Bone marrow (tissue), 2 donors: ENCODE measurements around the gene ZNF132.
"Not testable (repeated sequence)": the region's sequence is repeated elsewhere in the genome, so short reads cannot be mapped to it uniquely, and the experiment has no call there.

Experiments used
- DNase-seq, 2 donors: peaks; one replicate each; lab custom pipeline; 2025; lab: John Stamatoyannopoulos, UW

ZNF132 gene

DNA sequence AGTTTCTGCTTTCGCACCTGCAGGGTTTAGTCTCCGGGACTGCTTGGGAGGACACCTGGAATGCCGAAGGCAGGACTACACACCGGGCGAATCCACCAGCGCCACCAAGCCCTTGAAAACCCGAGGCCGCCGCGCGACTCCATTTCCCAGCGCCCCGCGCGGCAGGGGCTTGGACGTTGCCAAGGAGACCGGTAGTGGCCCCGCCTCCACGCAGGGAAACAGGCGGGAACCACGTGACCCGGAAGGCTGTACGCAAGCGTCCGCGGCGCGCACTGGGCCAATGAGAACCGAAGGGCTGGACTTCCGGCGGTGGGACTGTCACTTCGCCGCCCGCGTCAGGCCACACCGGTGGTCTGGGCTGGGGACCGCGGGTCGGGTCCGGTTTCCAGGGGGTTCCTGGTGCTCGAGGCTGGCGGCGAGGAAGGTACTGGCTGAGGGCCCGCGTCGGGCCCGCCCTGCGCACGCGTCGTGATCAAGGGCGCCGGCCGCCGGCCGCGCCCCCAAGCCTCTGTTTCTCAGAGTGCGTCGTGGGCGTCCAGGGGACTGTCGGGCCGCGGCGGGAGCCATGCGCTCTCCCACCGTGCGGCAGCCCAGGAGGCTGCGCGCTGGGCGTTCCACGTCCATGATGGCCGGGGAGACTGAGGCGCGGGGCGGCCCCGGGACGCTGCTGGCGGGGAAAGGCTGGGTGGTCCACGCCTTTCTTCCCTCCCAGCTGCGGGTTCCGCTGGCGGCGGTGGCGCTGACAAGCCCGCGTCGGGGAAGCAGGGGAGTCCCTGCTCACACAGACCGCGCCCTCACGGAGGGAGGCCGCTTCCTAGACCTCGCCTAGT, 27.0 kb upstream of the ZNF132 start, which contains the start of gene ZNF324:
Gene ZNF324 (plus strand): TSS at position 321 of the 830 bp plus-strand sequence. CDS start 2,106 bp downstream, outside the sequence.
- DNase-seq, result peak; percentile 86 to 92

- no peak for DNase-seq
Measured at GRCh38 chr19:58466089-58466759, 26.3 kb upstream of the ZNF132 start.

- no peak for DNase-seq
Measured at GRCh38 chr19:58460039-58460438, 20.1 kb upstream of the ZNF132 start.

GRCh38 chr19:58456111-58456510, 16.2 kb upstream of the ZNF132 start:
- no peak for DNase-seq

GRCh38 chr19:58455306-58455705, 15.4 kb upstream of the ZNF132 start:
- no peak for DNase-seq

DNA sequence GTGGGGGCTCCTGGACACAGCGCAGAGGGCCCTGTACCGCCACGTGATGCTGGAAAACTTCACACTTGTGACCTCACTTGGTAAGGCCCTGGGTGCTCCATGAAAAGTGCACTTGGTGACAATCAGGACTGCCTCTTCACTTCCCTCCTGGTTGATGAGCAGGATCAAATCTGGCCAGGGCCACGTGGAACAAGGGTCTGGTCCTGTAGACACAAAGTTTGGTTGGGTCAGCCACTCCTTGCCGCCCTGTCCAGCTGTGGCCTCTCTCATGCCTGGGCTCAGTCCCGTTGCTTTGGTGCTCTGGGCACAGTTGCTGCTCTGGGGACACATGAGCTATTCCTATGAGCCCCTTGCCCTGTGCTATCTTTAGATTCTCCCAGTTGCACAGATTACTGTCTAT, 13.8 kb upstream of the ZNF132 start:
- no peak for DNase-seq

DNA sequence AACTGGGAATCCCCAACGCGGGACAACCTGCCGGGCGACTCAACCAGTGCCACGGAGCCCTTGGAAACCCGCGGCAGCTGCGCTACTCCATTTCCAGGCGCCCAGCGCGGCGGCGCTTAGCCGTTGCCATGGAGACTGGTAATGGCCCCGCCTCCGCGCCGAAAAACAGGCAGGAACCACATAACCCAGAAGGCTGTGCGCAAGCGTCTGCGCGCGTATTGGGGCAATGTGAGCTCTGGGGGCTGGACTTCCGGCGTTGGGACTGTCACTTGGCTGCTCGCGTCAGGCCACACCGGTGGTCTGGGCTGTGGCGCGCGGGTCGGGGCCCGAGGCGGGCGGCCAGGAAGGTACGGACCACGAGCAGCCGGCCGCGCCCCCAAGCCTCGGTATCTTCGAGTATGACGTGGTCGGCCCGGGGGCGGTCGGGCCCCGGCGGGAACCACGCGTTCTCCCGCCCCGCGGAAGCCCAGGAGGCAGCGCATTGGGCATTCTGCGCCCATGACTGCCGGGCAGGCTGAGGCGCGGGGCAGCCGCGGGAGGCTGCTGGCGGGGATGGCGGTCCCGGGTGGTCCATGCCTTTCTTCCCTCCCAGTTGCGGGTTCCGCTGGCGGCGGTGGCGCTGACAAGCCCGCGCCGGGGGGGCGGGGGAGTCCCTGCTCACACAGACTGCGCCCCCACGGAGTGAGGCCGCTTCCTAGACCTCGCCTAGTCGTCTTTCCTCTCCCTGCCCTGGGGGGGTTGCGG, 11.6 kb upstream of the ZNF132 start, which contains the start of gene ZNF324B:
Gene ZNF324B (plus strand): TSS at position 265 of the 744 bp plus-strand sequence. CDS start 2,080 bp downstream, outside the sequence.
- peak; percentile 84 to 90 for DNase-seq

GRCh38 chr19:58450856-58451357, 11.0 kb upstream of the ZNF132 start:
- DNase-seq, result no peak

DNA sequence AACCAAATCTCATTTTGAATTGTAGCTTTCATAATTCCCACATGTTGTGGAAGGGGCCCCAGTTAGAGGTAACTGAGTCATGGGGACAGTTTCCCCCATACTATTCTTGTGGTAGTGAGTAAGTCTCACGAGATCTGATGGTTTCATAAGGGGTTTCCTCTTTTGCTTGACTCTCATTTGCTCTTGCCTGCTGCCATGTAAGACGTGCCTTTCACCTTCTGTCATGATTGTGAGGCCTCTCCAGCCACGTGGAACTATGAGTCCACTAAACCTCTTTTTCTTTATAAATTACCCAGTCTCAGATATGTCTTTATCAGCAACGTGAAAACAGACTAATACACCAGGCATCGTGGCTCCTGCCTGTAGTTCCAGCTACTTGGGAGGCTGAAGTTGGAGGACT, 10.0 kb upstream of the ZNF132 start:
- DNase-seq, result not testable (repeated sequence)

GRCh38 chr19:58448860-58449259, 8.9 kb upstream of the ZNF132 start:
- DNase-seq, result not testable (repeated sequence)

DNA sequence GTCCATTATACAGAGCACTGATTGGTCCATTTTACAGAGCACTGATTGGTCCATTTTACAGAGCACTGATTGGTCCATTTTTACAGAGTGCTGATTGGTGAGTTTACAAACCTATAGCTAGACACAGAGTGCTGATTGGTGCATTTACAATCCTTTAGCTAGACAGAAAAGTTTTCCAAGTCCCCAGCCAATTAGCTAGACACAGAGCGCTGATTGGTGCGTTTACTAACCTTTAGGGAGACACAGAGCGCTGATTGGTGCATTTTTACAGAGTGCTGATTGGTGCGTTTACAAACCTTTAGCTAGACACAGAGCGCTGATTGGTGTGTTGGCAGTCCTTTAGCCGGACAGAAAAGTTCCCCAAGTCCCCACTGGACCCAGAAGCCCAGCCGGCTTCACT, 3.0 kb upstream of the ZNF132 start:
- not testable (repeated sequence) for DNase-seq

DNA sequence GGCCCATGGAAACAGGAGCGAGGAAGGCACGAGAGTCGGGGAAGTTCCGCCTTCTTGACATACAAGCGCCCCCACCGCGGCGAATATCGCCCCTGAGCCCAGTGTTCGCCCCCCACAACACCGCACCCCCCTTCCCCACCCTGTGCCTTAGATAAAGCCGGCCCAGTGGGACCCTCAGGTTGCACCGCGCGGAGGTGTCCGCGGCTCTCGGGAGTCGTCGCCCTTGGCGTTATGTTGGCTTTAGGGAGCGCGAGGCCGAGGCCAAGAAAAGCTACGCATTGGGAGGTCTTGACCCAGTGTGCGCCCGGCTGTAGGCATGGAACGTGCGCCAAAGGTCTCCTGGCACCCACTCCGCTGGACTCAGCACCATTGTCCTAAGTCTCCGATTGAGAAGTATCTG, 603 bp upstream of the ZNF132 start:
- DNase-seq, result no peak

DNA sequence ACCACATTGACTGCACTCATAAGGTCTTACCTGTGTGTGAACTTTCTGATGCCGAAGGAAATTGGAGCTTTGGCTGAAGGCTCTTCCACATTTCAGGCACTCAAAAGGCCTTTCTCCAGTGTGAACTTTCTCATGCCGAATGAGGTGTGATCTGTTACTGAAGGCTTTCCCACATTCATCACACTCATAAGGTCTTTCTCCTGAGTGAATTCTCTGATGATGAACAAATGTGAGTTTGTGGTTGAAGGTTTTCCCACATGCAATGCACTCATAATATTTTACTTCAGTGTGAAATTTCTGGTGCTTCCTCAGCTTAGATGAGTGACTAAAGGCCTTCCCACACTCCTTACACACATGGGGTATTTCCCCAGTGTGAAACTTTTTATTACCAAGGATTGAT, 5.7 kb downstream of the ZNF132 start:
- no peak for DNase-seq

DNA sequence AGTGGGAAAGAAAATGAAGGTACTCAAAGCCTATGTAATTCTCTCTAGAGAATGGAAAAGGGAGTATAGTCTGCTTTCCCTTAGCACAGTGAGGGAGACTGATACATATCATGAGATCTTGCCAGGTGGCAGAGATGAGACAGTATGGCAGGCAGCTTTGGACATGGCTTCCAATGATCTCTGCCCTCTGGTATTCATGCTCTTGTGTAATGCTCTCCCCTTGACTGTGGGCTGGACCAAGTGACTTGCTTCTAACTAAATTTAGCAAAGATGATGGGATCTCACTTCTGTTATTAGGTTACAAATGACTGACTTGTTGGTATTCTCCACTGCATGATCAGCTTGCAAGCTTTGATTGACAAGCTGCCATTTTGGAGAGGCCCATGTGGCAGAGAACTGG, 10.2 kb downstream of the ZNF132 start:
- DNase-seq, result no peak

DNA sequence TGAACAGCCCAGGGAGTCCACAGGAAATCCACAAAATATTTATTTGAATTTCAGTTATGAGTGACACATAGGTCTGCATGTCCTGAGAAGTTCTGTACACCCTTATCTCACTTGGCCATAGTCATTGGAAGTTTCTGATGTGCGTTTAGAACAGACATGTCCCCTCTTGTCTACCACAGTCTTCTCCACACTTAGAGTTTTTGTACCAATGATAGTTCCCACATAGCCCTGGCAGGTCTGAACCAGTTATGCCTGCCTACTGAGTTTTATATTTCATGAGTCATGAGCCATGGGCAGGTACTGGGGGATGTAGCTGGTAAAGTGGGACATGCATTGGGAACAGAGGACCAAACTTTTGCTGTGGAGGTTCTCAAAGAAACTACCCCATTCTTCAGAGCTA, 11.3 kb downstream of the ZNF132 start:
- DNase-seq, result no peak

DNA sequence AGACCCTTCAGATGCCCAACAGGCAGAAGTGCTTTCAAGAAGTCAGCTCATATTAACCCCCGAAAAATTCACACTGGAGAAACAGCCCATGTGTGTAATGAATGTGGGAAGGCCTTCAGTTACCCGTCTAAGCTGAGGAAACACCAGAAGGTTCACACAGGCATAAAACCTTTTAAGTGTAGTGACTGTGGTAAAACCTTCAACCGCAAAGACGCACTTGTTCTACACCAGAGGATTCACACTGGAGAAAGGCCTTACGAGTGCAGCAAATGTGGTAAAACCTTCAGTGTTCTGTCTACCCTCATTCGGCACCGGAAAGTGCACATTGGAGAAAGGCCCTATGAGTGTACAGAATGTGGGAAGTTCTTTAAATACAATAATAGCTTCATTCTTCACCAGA, 22.9 kb downstream of the ZNF132 start:
- DNase-seq, result no peak

DNA sequence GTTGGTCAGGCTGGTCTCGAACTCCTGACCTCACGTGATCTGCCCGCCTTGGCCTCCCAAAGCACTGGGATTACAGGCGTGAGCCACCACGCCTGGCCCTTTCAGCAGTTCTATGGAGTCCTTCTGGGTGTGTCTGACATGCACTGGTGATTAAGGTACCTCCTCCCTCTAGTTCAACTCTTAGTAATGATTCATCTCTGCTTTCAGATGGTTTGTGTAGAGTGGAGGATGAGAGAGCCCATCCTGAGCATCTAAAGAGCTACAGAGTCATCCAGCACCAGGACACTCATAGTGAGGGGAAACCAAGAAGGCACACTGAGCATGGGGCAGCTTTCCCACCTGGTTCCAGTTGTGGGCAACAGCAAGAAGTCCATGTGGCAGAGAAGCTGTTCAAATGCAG, 23.3 kb downstream of the ZNF132 start:
- no peak for DNase-seq

GRCh38 chr19:58409010-58409790, 30.8 kb downstream of the ZNF132 start:
- no peak for DNase-seq

DNA sequence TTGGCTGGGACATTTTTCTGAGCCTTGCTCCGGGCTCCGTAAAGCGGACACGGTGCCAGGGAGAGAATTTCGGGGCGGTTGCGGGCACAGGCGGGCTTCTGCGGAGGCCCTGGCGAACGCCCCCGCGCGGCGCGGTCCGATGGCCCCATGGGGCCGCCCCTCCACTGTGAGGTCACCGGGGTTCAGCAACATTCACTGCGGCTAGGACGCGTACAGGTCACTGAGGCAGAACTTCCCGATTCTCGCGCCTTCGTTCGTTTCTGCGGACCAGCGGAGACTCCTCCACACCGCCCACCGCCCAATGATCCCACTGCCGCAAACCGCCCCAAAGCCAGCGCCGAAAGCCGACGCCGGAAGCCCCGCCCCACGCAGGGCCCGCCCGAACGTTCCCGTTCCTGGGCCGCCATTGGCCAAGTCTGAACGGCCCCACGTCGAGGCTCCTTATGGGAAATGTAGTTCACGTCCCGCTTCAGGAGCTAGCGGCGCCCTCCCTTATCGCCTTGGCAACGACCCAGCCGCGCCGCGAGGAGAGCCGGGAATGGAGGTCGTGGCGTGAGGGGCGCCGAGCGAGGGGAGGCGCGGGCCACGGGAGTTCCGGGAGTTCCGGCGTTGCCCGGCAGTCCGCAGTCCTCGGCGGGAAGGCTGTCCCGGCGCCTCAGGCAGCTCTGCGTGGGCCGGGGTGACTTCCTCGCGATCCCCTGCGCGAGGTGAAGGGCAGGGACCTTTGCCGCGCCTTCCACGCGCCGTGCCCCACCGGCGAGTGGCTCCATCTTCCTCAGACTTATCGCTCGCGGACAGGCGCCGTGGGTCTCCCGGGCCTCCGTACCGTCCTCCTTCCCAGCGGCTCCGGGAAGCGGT, 31.6 kb downstream of the ZNF132 start, which contains the start of gene ZNF584:
Gene ZNF584 (plus strand): TSS at position 498 of the 858 bp plus-strand sequence. CDS start 499 bp downstream, outside the sequence.
- peak; percentile 75 to 88 for DNase-seq

- DNase-seq, result no peak
Measured at GRCh38 chr19:58407658-58408151, 32.2 kb downstream of the ZNF132 start.
